PC-3 (cell line): ENCODE results near the gene KSR2. TPM values are rescaled to one million over a fixed set of nuclear protein-coding genes. Genes with fewer than 3 reads are reported as not detected.
A peak's percentile ranks its signal among the peaks of the same experiment; 100 is the strongest.

ENCODE experiments used
- ATAC-seq: fragments of 200-7000 bp; cut with Tn5 transposase; 2 replicates; pipeline ENCODE4 v1.9.1; 2020; ENCODE audit warnings: mild to moderate bottlenecking, moderate library complexity
- BruUV-seq: library from RNA; stranded (reverse); fragments of 400-500 nt; replicated peaks from 2 replicates; lab custom pipeline; 2021; lab: Mats Ljungman, UMichigan
- CTCF ChIA-PET: fragments of 300-600 bp; sonication (Branson Sonifier 250); formaldehyde crosslinking; loops from one replicate; lab custom pipeline; 2022; ENCODE audit warnings: antibody characterized with exemption; lab: Charles Lee
- POLR2A ChIA-PET: fragments of 300-600 bp; sonication (Branson Sonifier 250); formaldehyde crosslinking; loops from one replicate; lab custom pipeline; 2022; ENCODE audit warnings: antibody characterized with exemption; ENCODE audit not compliant: unreplicated experiment; lab: Charles Lee
- DNase-seq: peaks from one replicate; pipeline ENCODE4 v3.0.0-alpha.2; 2015
- H2AFZ ChIP-seq: fragments of 300-600 bp; sonication (generic); 2 replicates; pipeline ENCODE4 v1.6.0; 2016; ENCODE audit warnings: antibody characterized with exemption, low read length
- H3F3A ChIP-seq: fragments of 300-600 bp; sonication (generic); one replicate; pipeline ENCODE4 v1.6.0; 2017; ENCODE audit warnings: antibody characterized with exemption, low read length, control low read depth, mild to moderate bottlenecking; ENCODE audit not compliant: unreplicated experiment
- H3K27ac ChIP-seq: fragments of 300-600 bp; sonication (generic); 2 replicates; pipeline ENCODE4 v1.5.1; 2016; ENCODE audit warnings: mild to moderate bottlenecking, low read length
- H3K27me3 ChIP-seq: fragments of 300-600 bp; sonication (generic); 2 replicates; pipeline ENCODE4 v1.6.1; 2016; ENCODE audit warnings: low read length, mixed read lengths
- H3K36me3 ChIP-seq: fragments of 300-600 bp; sonication (generic); 2 replicates; pipeline ENCODE4 v1.6.1; 2016; ENCODE audit warnings: low read depth, mixed run types, low read length, mixed read lengths
- H3K4me1 ChIP-seq: fragments of 300-600 bp; sonication (generic); 2 replicates; pipeline ENCODE4 v1.5.1; 2016; ENCODE audit warnings: low read length; ENCODE audit not compliant: insufficient read depth
- H3K4me2 ChIP-seq: fragments of 300-600 bp; sonication (generic); 2 replicates; pipeline ENCODE4 v1.6.0; 2016; ENCODE audit warnings: low read length
- H3K4me3 ChIP-seq: fragments of 300-600 bp; sonication (generic); 2 replicates; pipeline ENCODE4 v1.5.1; 2016; ENCODE audit warnings: mild to moderate bottlenecking, low read length, mixed read lengths
- H3K79me2 ChIP-seq: fragments of 300-600 bp; sonication (generic); 2 replicates; pipeline ENCODE4 v1.6.1; 2017; ENCODE audit warnings: low read length, mixed read lengths
- H3K9ac ChIP-seq: fragments of 300-600 bp; sonication (generic); 2 replicates; pipeline ENCODE4 v1.6.0; 2016; ENCODE audit warnings: mild to moderate bottlenecking, low read length
- H3K9me2 ChIP-seq: fragments of 300-600 bp; sonication (generic); replicated peaks from 2 replicates; pipeline ENCODE4 v1.6.1; 2016; ENCODE audit warnings: mixed run types, low read length, mixed read lengths
- H3K9me3 ChIP-seq: fragments of 300-600 bp; sonication (generic); 2 replicates; pipeline ENCODE4 v1.6.1; 2016; ENCODE audit warnings: low read length, mixed read lengths
- H4K20me1 ChIP-seq: fragments of 300-600 bp; sonication (generic); 2 replicates; pipeline ENCODE4 v1.6.1; 2016; ENCODE audit warnings: low read length, mixed read lengths
- EZH2 ChIP-seq: fragments of 300-600 bp; sonication (generic); IDR thresholded peaks from one replicate; pipeline ENCODE4 v1.6.1; 2017; ENCODE audit warnings: antibody characterized with exemption, mild to moderate bottlenecking, low read length; ENCODE audit not compliant: unreplicated experiment
- EZH2phosphoT487 ChIP-seq: fragments of 300-600 bp; sonication (generic); IDR thresholded peaks from 2 replicates; pipeline ENCODE4 v1.6.1; 2018; ENCODE audit warnings: mild to moderate bottlenecking, antibody characterized with exemption, low read length, borderline replicate concordance
- intact Hi-C: fragments of 100-400 bp; cut with micrococcal nuclease; formaldehyde crosslinking; loops from 2 replicates; pipeline ENCODE4 v1.9.0; 2023
- total RNA-seq: library from RNA; depleted of rRNA; stranded (reverse); fragments of >200 nt; gene quantifications from 2 replicates; pipeline ENCODE4 v1.2.3, GENCODE V29; 2014
- TF ChIP-seq, protein P1 (sequence below): fragments of 300-600 bp; sonication (generic); conservative IDR thresholded peaks from 2 replicates; pipeline ENCODE4 v1.5.1; 2017; ENCODE audit warnings: antibody characterized with exemption, low read depth, mild to moderate bottlenecking, low read length

KSR2 gene
- total RNA-seq, 1 experiment from 2014 or later: 0.80 TPM

DNA sequence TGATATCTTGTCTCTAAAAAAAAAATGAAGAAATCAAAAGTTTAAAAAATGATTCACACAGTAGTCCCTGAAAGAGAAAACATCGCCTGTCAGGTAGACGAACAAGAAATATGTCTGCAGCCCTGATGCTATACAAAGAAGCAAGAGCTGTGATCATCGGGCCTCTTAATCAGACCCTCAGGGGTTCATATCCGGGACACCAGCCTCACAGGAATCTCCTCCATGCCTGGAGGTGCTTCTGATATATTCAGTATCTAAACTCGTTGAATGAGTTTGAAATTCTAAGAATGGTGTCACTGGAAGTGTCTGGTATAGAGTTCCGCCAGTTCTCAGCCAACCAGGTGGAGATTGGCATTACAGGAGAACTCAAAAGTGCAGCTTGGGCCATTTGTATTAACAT, 64.7 kb downstream of the KSR2 start:
- Histone ChIP-seq H4K20me1 (no peaks in the 10 kb centered on the region), H3K27ac (no peak overlapping the region), H3K36me3 (no peaks in the 10 kb centered on the region), H3K4me2 (no peak overlapping the region), H3F3A (no peaks in the 10 kb centered on the region), H3K9ac (no peak overlapping the region), H3K9me3 (no peaks in the 10 kb centered on the region), H3K4me1 (peaks cover 12% of the 10 kb centered on the region), H3K4me3 (no peak overlapping the region), H3K9me2 (no peaks in the 10 kb centered on the region), H2AFZ (no peak overlapping the region), H3K27me3 (no peaks in the 10 kb centered on the region), H3K79me2 (no peaks in the 10 kb centered on the region)
- no peak for ATAC-seq
- TF ChIP-seq EZH2: no peak
- TF ChIP-seq, protein P1, sequence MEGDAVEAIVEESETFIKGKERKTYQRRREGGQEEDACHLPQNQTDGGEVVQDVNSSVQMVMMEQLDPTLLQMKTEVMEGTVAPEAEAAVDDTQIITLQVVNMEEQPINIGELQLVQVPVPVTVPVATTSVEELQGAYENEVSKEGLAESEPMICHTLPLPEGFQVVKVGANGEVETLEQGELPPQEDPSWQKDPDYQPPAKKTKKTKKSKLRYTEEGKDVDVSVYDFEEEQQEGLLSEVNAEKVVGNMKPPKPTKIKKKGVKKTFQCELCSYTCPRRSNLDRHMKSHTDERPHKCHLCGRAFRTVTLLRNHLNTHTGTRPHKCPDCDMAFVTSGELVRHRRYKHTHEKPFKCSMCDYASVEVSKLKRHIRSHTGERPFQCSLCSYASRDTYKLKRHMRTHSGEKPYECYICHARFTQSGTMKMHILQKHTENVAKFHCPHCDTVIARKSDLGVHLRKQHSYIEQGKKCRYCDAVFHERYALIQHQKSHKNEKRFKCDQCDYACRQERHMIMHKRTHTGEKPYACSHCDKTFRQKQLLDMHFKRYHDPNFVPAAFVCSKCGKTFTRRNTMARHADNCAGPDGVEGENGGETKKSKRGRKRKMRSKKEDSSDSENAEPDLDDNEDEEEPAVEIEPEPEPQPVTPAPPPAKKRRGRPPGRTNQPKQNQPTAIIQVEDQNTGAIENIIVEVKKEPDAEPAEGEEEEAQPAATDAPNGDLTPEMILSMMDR: no peak
- TF ChIP-seq EZH2phosphoT487: no peak
- intact Hi-C loops: no loop called here
- POLR2A ChIA-PET: no interaction called here
- DNase-seq: no peak
- BruUV-seq: no TSS peak
- CTCF ChIA-PET: no interaction called here

DNA sequence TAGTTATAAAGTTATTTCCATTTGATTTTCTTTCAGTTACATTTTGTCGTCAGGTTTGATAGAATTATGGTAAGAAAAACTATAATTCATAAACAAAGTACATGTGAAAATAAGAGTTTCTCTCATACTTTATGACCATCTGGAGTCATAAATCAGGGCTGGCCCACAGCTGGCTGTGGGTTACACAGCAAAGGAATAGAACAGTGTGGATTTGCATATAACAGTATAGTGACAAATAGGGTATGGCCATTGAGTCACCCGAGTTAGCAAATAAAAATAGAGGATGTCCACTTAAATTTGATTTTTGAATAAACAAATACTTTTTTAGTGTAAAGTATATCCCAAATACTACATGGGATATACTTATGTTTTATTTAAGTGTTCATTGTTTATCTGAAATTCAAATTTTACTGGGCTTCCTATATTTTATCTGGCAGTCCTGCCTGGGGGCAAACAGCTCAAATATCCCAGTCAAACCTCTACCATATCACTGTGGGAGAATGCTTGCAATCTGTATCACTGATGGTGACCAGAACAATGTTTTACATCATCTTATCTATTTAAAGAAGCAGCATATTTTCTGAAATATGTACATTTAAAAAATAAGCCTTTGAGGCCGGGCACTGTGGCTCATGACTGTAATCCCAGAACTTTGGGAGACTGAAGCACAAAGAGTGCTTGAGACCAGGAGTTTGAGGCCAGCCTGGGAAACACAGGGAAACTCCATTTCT, 65.5 kb downstream of the KSR2 start:
- no peaks in the 10 kb centered on the region for H3K9me2 ChIP-seq
- peak; percentile 25 for DNase-seq
- H3F3A ChIP-seq: no peaks in the 10 kb centered on the region
- H3K4me1 ChIP-seq: peaks cover 12% of the 10 kb centered on the region
- CTCF ChIA-PET: no interaction called here
- no peak overlapping the region for H3K4me3 ChIP-seq
- no peak overlapping the region for H3K27ac ChIP-seq
- H3K9me3 ChIP-seq: no peaks in the 10 kb centered on the region
- H3K27me3 ChIP-seq: no peaks in the 10 kb centered on the region
- H3K36me3 ChIP-seq: no peaks in the 10 kb centered on the region
- no peaks in the 10 kb centered on the region for H3K79me2 ChIP-seq
- POLR2A ChIA-PET: no interaction called here
- H3K9ac ChIP-seq: no peak overlapping the region
- TF ChIP-seq, protein P1: no peak
- TF ChIP-seq EZH2phosphoT487: no peak
- TF ChIP-seq EZH2: no peak
- BruUV-seq: no TSS peak
- H2AFZ ChIP-seq: no peak overlapping the region
- H4K20me1 ChIP-seq: no peaks in the 10 kb centered on the region
- intact Hi-C loops: no loop called here
- no peak overlapping the region for H3K4me2 ChIP-seq
- peak; percentile 34 for ATAC-seq

DNA sequence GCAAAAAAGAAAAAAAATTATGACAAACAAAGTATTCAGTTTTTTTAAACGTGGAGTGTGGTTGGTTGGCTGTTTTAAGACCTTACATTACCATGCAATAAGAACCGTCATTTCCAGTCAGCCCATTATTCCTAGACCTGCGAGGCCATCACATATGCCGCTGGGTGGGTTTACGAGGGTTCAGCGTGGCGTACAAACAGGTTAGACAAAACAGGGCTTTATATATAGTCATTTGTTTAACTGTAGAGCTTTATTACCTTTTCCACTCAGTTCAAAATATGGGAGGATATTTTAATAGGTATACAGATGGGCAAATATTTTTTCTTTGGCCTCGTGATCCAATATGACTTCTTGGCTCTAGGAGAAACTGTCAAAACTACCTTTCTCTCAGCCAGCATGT, 67.2 kb downstream of the KSR2 start:
- no peaks in the 10 kb centered on the region for H3K36me3 ChIP-seq
- DNase-seq (no peak), ATAC-seq (no peak)
- TF ChIP-seq, protein P1: no peak
- TF ChIP-seq EZH2phosphoT487: no peak
- no peaks in the 10 kb centered on the region for H3F3A ChIP-seq
- no peak overlapping the region for H3K4me3 ChIP-seq
- H3K27ac ChIP-seq: no peak overlapping the region
- no peak overlapping the region for H2AFZ ChIP-seq
- no peaks in the 10 kb centered on the region for H3K9me3 ChIP-seq
- ChIA-PET CTCF (no interaction called here), POLR2A (no interaction called here)
- no TSS peak for BruUV-seq
- H3K79me2 ChIP-seq: no peaks in the 10 kb centered on the region
- no peaks in the 10 kb centered on the region for H3K27me3 ChIP-seq
- intact Hi-C loops: no loop called here
- no peaks in the 10 kb centered on the region for H4K20me1 ChIP-seq
- no peak overlapping the region for H3K4me2 ChIP-seq
- H3K9ac ChIP-seq: no peak overlapping the region
- H3K9me2 ChIP-seq: no peaks in the 10 kb centered on the region
- peaks cover 12% of the 10 kb centered on the region for H3K4me1 ChIP-seq
